H9 (cell line): ENCODE data around the gene TLR6. TPM values are rescaled to one million over a fixed set of nuclear protein-coding genes. Genes with fewer than 3 reads are reported as not detected.

Experiments used
- DNase-seq: peaks from one replicate; pipeline ENCODE4 v3.0.0-alpha.2; 2017
- H2AFZ ChIP-seq: one replicate; pipeline ENCODE4 v1.6.1; 2013; ENCODE audit warnings: mild to moderate bottlenecking, low read length, control low read depth, moderate library complexity
- H2AK5ac ChIP-seq: 2 replicates; pipeline ENCODE4 v1.6.1; 2013; ENCODE audit warnings: low read length, control low read depth, mixed read lengths; ENCODE audit not compliant: insufficient read length
- H2BK120ac ChIP-seq: one replicate; pipeline ENCODE4 v1.6.1; 2013; ENCODE audit warnings: low read depth, mild to moderate bottlenecking, low read length, control low read depth, inconsistent platforms; ENCODE audit not compliant: poor library complexity, severe bottlenecking
- H2BK12ac ChIP-seq: 2 replicates; pipeline ENCODE4 v1.6.1; 2013; ENCODE audit warnings: low read length, control low read depth, mixed read lengths, low read depth; ENCODE audit not compliant: insufficient read length
- H2BK15ac ChIP-seq: 2 replicates; pipeline ENCODE4 v1.6.1; 2013; ENCODE audit warnings: low read depth, low read length, control low read depth
- H2BK20ac ChIP-seq: one replicate; pipeline ENCODE4 v1.6.1; 2013; ENCODE audit warnings: low read depth, mild to moderate bottlenecking, low read length, control low read depth, inconsistent platforms; ENCODE audit not compliant: poor library complexity, severe bottlenecking
- H2BK5ac ChIP-seq: 2 replicates; pipeline ENCODE4 v1.6.1; 2013; ENCODE audit warnings: low read length, control low read depth, mixed read lengths; ENCODE audit not compliant: insufficient read length
- H3K14ac ChIP-seq: 2 replicates; pipeline ENCODE4 v1.6.1; 2013; ENCODE audit warnings: low read length, control low read depth; ENCODE audit not compliant: insufficient read depth
- H3K18ac ChIP-seq: 2 replicates; pipeline ENCODE4 v1.6.1; 2013; ENCODE audit warnings: low read depth, mild to moderate bottlenecking, mixed read lengths, low read length, control low read depth; ENCODE audit not compliant: insufficient read length
- H3K23ac ChIP-seq: 2 replicates; pipeline ENCODE4 v1.6.1; 2013; ENCODE audit warnings: low read length, control low read depth, mixed read lengths, low read depth; ENCODE audit not compliant: insufficient read length
- H3K23me2 ChIP-seq: 2 replicates; pipeline ENCODE4 v1.6.1; 2013; ENCODE audit warnings: low read depth, mild to moderate bottlenecking, mixed read lengths, low read length, control low read depth; ENCODE audit not compliant: insufficient read length, poor library complexity, severe bottlenecking
- H3K27ac ChIP-seq: 2 replicates; pipeline ENCODE4 v1.5.1; 2013; ENCODE audit warnings: low read length, control low read depth, mixed read lengths, low read depth; ENCODE audit not compliant: insufficient read length
- H3K27me3 ChIP-seq: 2 replicates; pipeline ENCODE4 v1.6.1; 2013; ENCODE audit warnings: low read length, control low read depth, inconsistent platforms; ENCODE audit not compliant: insufficient read depth
- H3K4ac ChIP-seq: 2 replicates; pipeline ENCODE4 v1.6.1; 2013; ENCODE audit warnings: low read depth, mild to moderate bottlenecking, control low read depth, inconsistent platforms, low read length, moderate library complexity
- H3K4me1 ChIP-seq: 2 replicates; pipeline ENCODE4 v1.6.1; 2013; ENCODE audit warnings: low read length, control low read depth, inconsistent platforms; ENCODE audit not compliant: insufficient read depth
- H3K4me2 ChIP-seq: 2 replicates; pipeline ENCODE4 v1.6.1; 2013; ENCODE audit warnings: low read length, control low read depth, mixed read lengths; ENCODE audit not compliant: insufficient read length, insufficient read depth
- H3K56ac ChIP-seq: 2 replicates; pipeline ENCODE4 v1.6.1; 2013; ENCODE audit warnings: low read depth, mild to moderate bottlenecking, mixed read lengths, low read length, control low read depth; ENCODE audit not compliant: insufficient read length
- H3K79me1 ChIP-seq: 2 replicates; pipeline ENCODE4 v1.6.1; 2013; ENCODE audit warnings: low read depth, mild to moderate bottlenecking, moderate library complexity, low read length, control low read depth, inconsistent platforms; ENCODE audit not compliant: insufficient read depth, poor library complexity, severe bottlenecking
- H3K79me2 ChIP-seq: 2 replicates; pipeline ENCODE4 v1.6.1; 2013; ENCODE audit warnings: low read length, control low read depth, inconsistent platforms; ENCODE audit not compliant: insufficient read depth
- H3K9ac ChIP-seq: 2 replicates; pipeline ENCODE4 v1.6.1; 2013; ENCODE audit warnings: low read length, control low read depth, mixed read lengths; ENCODE audit not compliant: insufficient read length; ENCODE audit errors: extremely low read depth
- H3K9me3 ChIP-seq: one replicate; pipeline ENCODE4 v1.6.1; 2013; ENCODE audit warnings: low read depth, low read length, inconsistent platforms; ENCODE audit not compliant: control insufficient read depth
- H3T11ph ChIP-seq: one replicate; pipeline ENCODE4 v1.6.1; 2013; ENCODE audit warnings: mild to moderate bottlenecking, low read length, control low read depth, inconsistent platforms
- H4K20me1 ChIP-seq: one replicate; pipeline ENCODE4 v1.6.1; 2013; ENCODE audit not compliant: control insufficient read depth, insufficient read length, insufficient read depth
- H4K5ac ChIP-seq: 2 replicates; pipeline ENCODE4 v1.6.1; 2013; ENCODE audit warnings: low read depth, mild to moderate bottlenecking, mixed read lengths, low read length, control low read depth; ENCODE audit not compliant: insufficient read length
- H4K8ac ChIP-seq: replicated peaks from 2 replicates; pipeline ENCODE4 v1.6.1; 2013; ENCODE audit warnings: low read length, control low read depth, mixed read lengths, low read depth; ENCODE audit not compliant: insufficient read length
- H4K91ac ChIP-seq: 2 replicates; pipeline ENCODE4 v1.6.1; 2013; ENCODE audit warnings: low read depth, mild to moderate bottlenecking, moderate library complexity, mixed read lengths, low read length, control low read depth; ENCODE audit not compliant: insufficient read length
- H3K27ac Mint-ChIP-seq, 3 experiments: 2 replicates in 2 of 3; 3 replicates in 1 of 3; pipeline ENCODE4 v1.8.0; 2020 to 2021; ENCODE audit warnings: mixed read lengths in 3 of 3, mild to moderate bottlenecking in 1 of 3, moderate library complexity in 1 of 3
- H3K27me3 Mint-ChIP-seq: 2 replicates; pipeline ENCODE4 v1.8.0; 2021; ENCODE audit warnings: low read depth, mild to moderate bottlenecking, moderate library complexity, mixed read lengths
- H3K36me3 Mint-ChIP-seq, 3 experiments: 2 replicates in 2 of 3; 3 replicates in 1 of 3; pipeline ENCODE4 v1.8.0; 2020 to 2021; ENCODE audit warnings: low read depth in 3 of 3, mixed read lengths in 3 of 3; ENCODE audit not compliant: insufficient read depth in 1 of 3
- H3K4me1 Mint-ChIP-seq, 2 experiments: 2 replicates each; pipeline ENCODE4 v1.8.0; 2020; ENCODE audit warnings: mixed read lengths in 2 of 2
- H3K4me3 Mint-ChIP-seq, 2 experiments: 2 replicates in 1 of 2; 3 replicates in 1 of 2; pipeline ENCODE4 v1.8.0; 2020 to 2021; ENCODE audit warnings: mild to moderate bottlenecking in 2 of 2, mixed read lengths in 2 of 2, moderate library complexity in 1 of 2
- H3K9me3 Mint-ChIP-seq, 2 experiments: 2 replicates in 1 of 2; 3 replicates in 1 of 2; pipeline ENCODE4 v1.8.0; 2020; ENCODE audit warnings: mild to moderate bottlenecking in 2 of 2, mixed read lengths in 2 of 2, moderate library complexity in 1 of 2
- WGBS: extraction: QIAGEN DNeasy Blood & Tissue Kit; methylation state at CpG from one replicate; pipeline ENCODE4 v1.1.7; 2013; ENCODE audit warnings: missing lambda C conversion rate, low lambda C conversion rate, mixed read lengths; ENCODE audit not compliant: insufficient read length; ENCODE audit errors: extremely low coverage; 5-methylcytosine and 5-hydroxymethylcytosine counted together
- total RNA-seq: library from RNA; stranded (reverse); gene quantifications from 2 replicates; pipeline ENCODE4 v1.2.1, GENCODE V29; 2021
- TF ChIP-seq, protein P1 (sequence below): fragments of 200-600 bp; sonication (generic); conservative IDR thresholded peaks from 3 replicates; pipeline ENCODE4 v1.8.0; 2021; ENCODE audit warnings: antibody characterized with exemption, mild to moderate bottlenecking

TLR6 gene
- total RNA-seq, 1 experiment from 2014 or later = 0.11 TPM

DNA sequence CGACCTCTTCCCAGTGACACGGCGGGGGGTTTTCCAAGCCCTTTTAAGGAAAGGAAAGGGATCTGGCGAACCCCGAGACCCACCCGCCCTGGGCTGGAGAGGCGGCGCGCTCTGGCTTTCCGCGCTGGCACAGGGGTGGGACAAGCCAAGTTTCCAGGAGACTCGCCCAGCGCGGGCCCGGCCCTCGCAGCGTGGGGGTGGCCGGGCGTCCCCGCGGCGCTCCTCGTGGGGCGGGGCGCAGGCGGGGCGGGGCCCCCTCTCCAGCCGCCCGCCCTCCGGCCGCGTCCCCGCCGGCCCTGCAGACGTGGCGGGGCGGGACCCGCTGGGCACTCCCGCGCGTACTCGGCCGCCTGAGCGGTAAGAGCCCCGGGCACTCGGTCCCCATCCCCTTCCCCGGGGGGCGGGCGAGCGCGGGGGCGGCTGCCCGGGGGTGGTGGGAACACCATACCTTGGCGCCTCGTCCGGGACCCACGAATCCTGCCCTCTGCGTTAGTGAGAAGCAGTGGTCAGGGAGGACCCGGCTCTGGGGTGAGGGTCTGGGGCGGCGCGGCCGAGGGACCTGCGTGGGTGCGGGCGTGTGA lies 11.0 kb upstream of the TLR6 start, which contains the start of gene FAM114A1:
TSS of gene FAM114A1 (plus strand) at position 329 of the 581 bp plus-strand sequence. CDS start 10,273 bp downstream, outside the sequence.
- Histone ChIP-seq H2AFZ (no peak within 1 kb of the TSS), H2BK5ac (no peak within 1 kb of the TSS), H2BK15ac (no peak within 1 kb of the TSS), H4K5ac (no peak within 1 kb of the TSS), H3K14ac (peak within 1 kb of the TSS; percentile 48; the same call in 1 of the 2 replicates), H2BK12ac (no peak within 1 kb of the TSS), H3K4ac (no peak within 1 kb of the TSS), H2BK120ac (no peak within 1 kb of the TSS), H4K8ac (no peak within 1 kb of the TSS), H2AK5ac (no peak within 1 kb of the TSS), H3K56ac (no peak within 1 kb of the TSS), H3K79me1 (no peaks in the 10 kb centered on the region), H3K23me2 (peaks cover 3% of the 10 kb centered on the region), H3K4me1 (peaks cover 6% of the 10 kb centered on the region; the same call in 1 of the 2 replicates), H3K23ac (no peak within 1 kb of the TSS), H3K9me3 (no peaks in the 10 kb centered on the region), H3K27ac (no peak within 1 kb of the TSS), H4K91ac (no peak within 1 kb of the TSS), H3K27me3 (no peaks in the 10 kb centered on the region), H3K79me2 (no peaks in the 10 kb centered on the region), H3T11ph (no peak within 1 kb of the TSS), H2BK20ac (no peak within 1 kb of the TSS), H3K9ac (peak within 1 kb of the TSS; percentile 30), H4K20me1 (no peaks in the 10 kb centered on the region), H3K18ac (peak within 1 kb of the TSS; percentile 29), H3K4me2 (peak within 1 kb of the TSS; percentile 51)
- TF ChIP-seq, protein P1, sequence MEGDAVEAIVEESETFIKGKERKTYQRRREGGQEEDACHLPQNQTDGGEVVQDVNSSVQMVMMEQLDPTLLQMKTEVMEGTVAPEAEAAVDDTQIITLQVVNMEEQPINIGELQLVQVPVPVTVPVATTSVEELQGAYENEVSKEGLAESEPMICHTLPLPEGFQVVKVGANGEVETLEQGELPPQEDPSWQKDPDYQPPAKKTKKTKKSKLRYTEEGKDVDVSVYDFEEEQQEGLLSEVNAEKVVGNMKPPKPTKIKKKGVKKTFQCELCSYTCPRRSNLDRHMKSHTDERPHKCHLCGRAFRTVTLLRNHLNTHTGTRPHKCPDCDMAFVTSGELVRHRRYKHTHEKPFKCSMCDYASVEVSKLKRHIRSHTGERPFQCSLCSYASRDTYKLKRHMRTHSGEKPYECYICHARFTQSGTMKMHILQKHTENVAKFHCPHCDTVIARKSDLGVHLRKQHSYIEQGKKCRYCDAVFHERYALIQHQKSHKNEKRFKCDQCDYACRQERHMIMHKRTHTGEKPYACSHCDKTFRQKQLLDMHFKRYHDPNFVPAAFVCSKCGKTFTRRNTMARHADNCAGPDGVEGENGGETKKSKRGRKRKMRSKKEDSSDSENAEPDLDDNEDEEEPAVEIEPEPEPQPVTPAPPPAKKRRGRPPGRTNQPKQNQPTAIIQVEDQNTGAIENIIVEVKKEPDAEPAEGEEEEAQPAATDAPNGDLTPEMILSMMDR = no peak
- H3K27me3 Mint-ChIP-seq = peaks cover 5% of the 10 kb centered on the region
- peak within 1 kb of the TSS in 1 of 3 experiments; percentile 54; a peak in 1 of 7 replicates for H3K27ac Mint-ChIP-seq
- H3K4me3 Mint-ChIP-seq = peak within 1 kb of the TSS; percentile 71 to 85
- peaks cover 14 to 16% of the 10 kb centered on the region in 2 experiments for H3K4me1 Mint-ChIP-seq
- H3K36me3 Mint-ChIP-seq = peaks cover 0 to 4% (median 0%) of the 10 kb centered on the region in 3 experiments; a peak in 3 of 7 replicates
- WGBS = no CpG with 5 or more reads among the region's 66 CpGs
- H3K9me3 Mint-ChIP-seq = no peaks in the 10 kb centered on the region
- DNase-seq = peak; percentile 63
